ENCODE data around the gene RNPEPL1.

- TF ChIP-seq GATA2 (IDR thresholded peaks at IDR 0.05; ENCODE audit: low read depth, low read length) (no peak), GATA3 (IDR thresholded peaks at IDR 0.05; ENCODE audit: low read depth, low read length) (no peak)
Observed at GRCh38 chr2:240584486-240585031, 16.3 kb downstream of the RNPEPL1 start.

All from SH-SY5Y (cell line).